Measurements from ENCODE around the gene AARSD1. TPM values are rescaled to one million over a fixed set of nuclear protein-coding genes. Genes with fewer than 3 reads are reported as not detected.

AARSD1 gene
- total and polyA plus RNA-seq, 10 donors = 13.1 to 55.6 (median 34.1) TPM

GRCh38 chr17:43010667-43011308 lies 46.5 kb upstream of the AARSD1 start:
- intact Hi-C loops (cut with DNase I; ENCODE audit: low total_unique reads) = no loop called here
- no peak for TF ChIP-seq CTCF (IDR thresholded peaks at IDR 0.05 in 8 of 11, conservative IDR thresholded peaks at IDR 0.05 in 3 of 11)
- TF ChIP-seq POLR2A (IDR thresholded peaks at IDR 0.05) = no peak
- TF ChIP-seq POLR2AphosphoS5 (IDR thresholded peaks at IDR 0.05) = no peak
- 91 to 97% (median 96%) methylated on average over 5 of the region's 5 CpGs for WGBS, 5 donors
- Histone ChIP-seq H3K27ac (no peak overlapping the region), H3K27me3 (replicated peaks in 1 of 7) (no peaks in the 10 kb centered on the region), H3K4me3 (no peak overlapping the region), H3K9me3 (no peaks in the 10 kb centered on the region), H3K4me1 (peaks cover 27 to 98% (median 70%) of the 10 kb centered on the region in 6 donors), H3K36me3 (peaks cover 0 to 61% (median 31%) of the 10 kb centered on the region in 6 donors)
- no peak for DNase-seq

GRCh38 chr17:43006639-43007551 lies 42.6 kb upstream of the AARSD1 start, which contains the start of gene IFI35:
Gene IFI35, plus strand, starts transcription at chr17:43006784. Its CDS starts 164 bp downstream, at chr17:43006948.
- Histone ChIP-seq H3K27ac (peak within 1 kb of the TSS; percentile 87 to 98 (median 92)), H3K9me3 (no peaks in the 10 kb centered on the region), H3K27me3 (replicated peaks in 1 of 7) (no peaks in the 10 kb centered on the region), H3K36me3 (peaks cover 0 to 53% (median 26%) of the 10 kb centered on the region in 6 donors), H3K4me3 (peak within 1 kb of the TSS; percentile 44 to 73 (median 61)), H3K4me1 (peaks cover 17 to 80% (median 61%) of the 10 kb centered on the region in 6 donors)
- peak; percentile 95 for DNase-seq
- TF ChIP-seq POLR2A (IDR thresholded peaks at IDR 0.05) (peak in 1 of 3 donors; percentile 54), POLR2AphosphoS5 (IDR thresholded peaks at IDR 0.05) (peak; percentile 74 to 88 (median 84)), CTCF (IDR thresholded peaks at IDR 0.05 in 8 of 11, conservative IDR thresholded peaks at IDR 0.05 in 3 of 11) (peak; percentile 25 to 75 (median 57))
- intact Hi-C loops (cut with DNase I; ENCODE audit: low total_unique reads) = no loop called here
- 23 to 28% (median 25%) methylated on average over 18 of the region's 18 CpGs for WGBS, 5 donors

- Histone ChIP-seq H3K9me3 (no peaks in the 10 kb centered on the region), H3K27ac (peak overlapping the region in 3 of 8 donors; percentile 0 to 79 (median 38)), H3K27me3 (replicated peaks in 1 of 7) (no peaks in the 10 kb centered on the region), H3K4me3 (no peak overlapping the region), H3K4me1 (peaks cover 26 to 82% (median 66%) of the 10 kb centered on the region in 6 donors), H3K36me3 (peaks cover 0 to 60% (median 45%) of the 10 kb centered on the region in 6 donors)
- 83 to 91% (median 84%) methylated on average over 5 of the region's 5 CpGs for WGBS, 5 donors
- TF ChIP-seq POLR2A (IDR thresholded peaks at IDR 0.05) (no peak), CTCF (IDR thresholded peaks at IDR 0.05 in 8 of 11, conservative IDR thresholded peaks at IDR 0.05 in 3 of 11) (no peak), POLR2AphosphoS5 (IDR thresholded peaks at IDR 0.05) (no peak)
- no peak for DNase-seq
- intact Hi-C loops (cut with DNase I; ENCODE audit: low total_unique reads) = no loop called here
These were observed 39.4 kb upstream of the AARSD1 start for GRCh38 chr17:43003542-43004172.
